ENCODE results near the gene KLHL35.

KLHL35 gene

DNA sequence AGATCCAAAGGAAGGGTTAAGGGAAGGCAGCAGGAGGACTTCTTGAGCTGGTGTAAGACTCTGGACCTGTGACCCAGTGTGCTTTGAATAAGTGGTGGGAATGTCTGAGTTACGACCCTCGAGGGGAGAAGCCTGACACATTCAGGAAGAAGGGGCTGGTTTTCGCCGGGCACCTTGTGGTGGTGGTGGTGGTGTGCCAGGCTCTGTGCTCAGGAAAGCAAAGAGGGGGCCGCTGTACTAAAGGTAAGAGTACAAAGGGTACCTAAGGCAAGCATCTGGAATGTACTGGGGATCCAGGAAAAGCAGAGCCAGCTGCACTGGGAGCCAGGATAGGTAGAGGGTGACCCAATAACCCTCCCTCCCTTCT lies 6.3 kb downstream of the KLHL35 start:
- no peaks in the 10 kb centered on the region for H4K20me1 ChIP-seq (ENCODE audit: low read depth, low read length)
- H3F3A ChIP-seq (ENCODE audit: insufficient read depth) = no peaks in the 10 kb centered on the region
- H3K27ac ChIP-seq (ENCODE audit: low read depth, low read length) = no peak overlapping the region
- H3K79me2 ChIP-seq (ENCODE audit: insufficient read depth, low read length) = no peaks in the 10 kb centered on the region
- no peak overlapping the region for H3K4me3 ChIP-seq (ENCODE audit: insufficient read depth, low read length, poor library complexity, severe bottlenecking)
- no peaks in the 10 kb centered on the region for H3K9me3 ChIP-seq (ENCODE audit: insufficient read depth, low read length)
- no peaks in the 10 kb centered on the region for H3K9me2 ChIP-seq (replicated peaks; ENCODE audit: insufficient read depth, low read length)
- no peaks in the 10 kb centered on the region for H3K36me3 ChIP-seq (ENCODE audit: low read length)
- TF ChIP-seq, protein P1, sequence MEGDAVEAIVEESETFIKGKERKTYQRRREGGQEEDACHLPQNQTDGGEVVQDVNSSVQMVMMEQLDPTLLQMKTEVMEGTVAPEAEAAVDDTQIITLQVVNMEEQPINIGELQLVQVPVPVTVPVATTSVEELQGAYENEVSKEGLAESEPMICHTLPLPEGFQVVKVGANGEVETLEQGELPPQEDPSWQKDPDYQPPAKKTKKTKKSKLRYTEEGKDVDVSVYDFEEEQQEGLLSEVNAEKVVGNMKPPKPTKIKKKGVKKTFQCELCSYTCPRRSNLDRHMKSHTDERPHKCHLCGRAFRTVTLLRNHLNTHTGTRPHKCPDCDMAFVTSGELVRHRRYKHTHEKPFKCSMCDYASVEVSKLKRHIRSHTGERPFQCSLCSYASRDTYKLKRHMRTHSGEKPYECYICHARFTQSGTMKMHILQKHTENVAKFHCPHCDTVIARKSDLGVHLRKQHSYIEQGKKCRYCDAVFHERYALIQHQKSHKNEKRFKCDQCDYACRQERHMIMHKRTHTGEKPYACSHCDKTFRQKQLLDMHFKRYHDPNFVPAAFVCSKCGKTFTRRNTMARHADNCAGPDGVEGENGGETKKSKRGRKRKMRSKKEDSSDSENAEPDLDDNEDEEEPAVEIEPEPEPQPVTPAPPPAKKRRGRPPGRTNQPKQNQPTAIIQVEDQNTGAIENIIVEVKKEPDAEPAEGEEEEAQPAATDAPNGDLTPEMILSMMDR (IDR thresholded peaks at IDR 0.05; ENCODE audit: insufficient read depth, low read length, poor library complexity, severe bottlenecking) = no peak
- TF ChIP-seq EZH2phosphoT487 (conservative IDR thresholded peaks at IDR 0.05; ENCODE audit: low read length) = no peak
- no peak overlapping the region for H2AFZ ChIP-seq (ENCODE audit: low read depth, low read length, severe bottlenecking)
- H3K27me3 ChIP-seq (ENCODE audit: low read length) = no peaks in the 10 kb centered on the region
- no peak overlapping the region for H3K4me2 ChIP-seq (ENCODE audit: low read depth, low read length, poor library complexity, severe bottlenecking)
- H3K9ac ChIP-seq (ENCODE audit: low read length) = no peak overlapping the region

DNA sequence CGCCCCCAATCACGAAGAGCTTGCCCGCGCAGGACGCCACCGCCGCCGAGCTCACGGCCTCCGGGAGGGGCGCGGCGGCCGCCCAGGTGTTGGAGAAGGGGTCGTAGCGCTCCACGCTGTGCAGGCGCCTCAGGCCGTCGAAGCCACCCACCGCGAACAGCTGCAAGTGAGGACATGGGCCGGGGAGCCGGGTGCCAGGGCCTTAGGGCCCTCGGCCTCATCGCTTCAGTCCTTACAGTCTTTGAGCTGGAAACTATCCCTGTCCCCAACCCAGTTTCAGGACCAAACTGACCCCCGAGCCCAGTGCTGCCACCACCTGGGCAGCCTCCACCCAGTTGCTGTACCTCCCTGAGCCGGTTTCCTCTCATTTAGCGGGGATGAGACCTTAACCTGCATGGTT lies 7.6 kb downstream of the KLHL35 start:
- Histone ChIP-seq H3K4me3 (ENCODE audit: insufficient read depth, low read length, poor library complexity, severe bottlenecking) (no peak overlapping the region), H3K79me2 (ENCODE audit: insufficient read depth, low read length) (no peaks in the 10 kb centered on the region), H2AFZ (ENCODE audit: low read depth, low read length, severe bottlenecking) (no peak overlapping the region), H3K27ac (ENCODE audit: low read depth, low read length) (no peak overlapping the region), H3K36me3 (ENCODE audit: low read length) (no peaks in the 10 kb centered on the region), H3K9ac (ENCODE audit: low read length) (no peak overlapping the region), H3K4me2 (ENCODE audit: low read depth, low read length, poor library complexity, severe bottlenecking) (no peak overlapping the region), H3K9me2 (replicated peaks; ENCODE audit: insufficient read depth, low read length) (no peaks in the 10 kb centered on the region), H4K20me1 (ENCODE audit: low read depth, low read length) (no peaks in the 10 kb centered on the region), H3F3A (ENCODE audit: insufficient read depth) (no peaks in the 10 kb centered on the region), H3K9me3 (ENCODE audit: insufficient read depth, low read length) (no peaks in the 10 kb centered on the region), H3K27me3 (ENCODE audit: low read length) (no peaks in the 10 kb centered on the region)
- TF ChIP-seq, protein P1 (IDR thresholded peaks at IDR 0.05; ENCODE audit: insufficient read depth, low read length, poor library complexity, severe bottlenecking) = peak; percentile 10
- no peak for TF ChIP-seq EZH2phosphoT487 (conservative IDR thresholded peaks at IDR 0.05; ENCODE audit: low read length)

DNA sequence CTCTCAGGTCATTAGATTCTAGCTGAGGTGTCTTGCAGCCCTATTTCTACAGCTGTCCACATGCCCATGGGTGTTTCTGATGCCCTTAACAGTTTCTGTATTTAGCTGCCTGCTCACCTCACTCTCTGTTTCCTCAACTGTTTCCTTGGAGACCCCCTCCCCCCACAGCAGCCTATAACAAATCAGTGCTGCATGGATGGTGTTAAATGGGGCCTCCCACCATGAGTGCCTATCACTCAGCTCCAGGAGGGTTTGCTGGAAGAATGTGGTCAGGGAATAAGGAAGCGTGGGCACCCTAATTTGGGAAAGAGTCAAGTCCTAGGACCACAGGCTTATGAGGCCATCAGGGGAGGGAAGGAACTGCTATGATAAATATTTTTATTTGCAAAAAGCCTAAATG lies 8.6 kb downstream of the KLHL35 start:
- no peaks in the 10 kb centered on the region for H3K9me3 ChIP-seq (ENCODE audit: insufficient read depth, low read length)
- H3K9ac ChIP-seq (ENCODE audit: low read length) = no peak overlapping the region
- H3K9me2 ChIP-seq (replicated peaks; ENCODE audit: insufficient read depth, low read length) = no peaks in the 10 kb centered on the region
- H3K79me2 ChIP-seq (ENCODE audit: insufficient read depth, low read length) = no peaks in the 10 kb centered on the region
- no peaks in the 10 kb centered on the region for H3K27me3 ChIP-seq (ENCODE audit: low read length)
- no peak for TF ChIP-seq EZH2phosphoT487 (conservative IDR thresholded peaks at IDR 0.05; ENCODE audit: low read length)
- TF ChIP-seq, protein P1 (IDR thresholded peaks at IDR 0.05; ENCODE audit: insufficient read depth, low read length, poor library complexity, severe bottlenecking) = no peak
- H3K36me3 ChIP-seq (ENCODE audit: low read length) = no peaks in the 10 kb centered on the region
- no peaks in the 10 kb centered on the region for H4K20me1 ChIP-seq (ENCODE audit: low read depth, low read length)
- H3K4me2 ChIP-seq (ENCODE audit: low read depth, low read length, poor library complexity, severe bottlenecking) = no peak overlapping the region
- H3K4me3 ChIP-seq (ENCODE audit: insufficient read depth, low read length, poor library complexity, severe bottlenecking) = no peak overlapping the region
- H2AFZ ChIP-seq (ENCODE audit: low read depth, low read length, severe bottlenecking) = no peak overlapping the region
- no peaks in the 10 kb centered on the region for H3F3A ChIP-seq (ENCODE audit: insufficient read depth)
- no peak overlapping the region for H3K27ac ChIP-seq (ENCODE audit: low read depth, low read length)

DNA sequence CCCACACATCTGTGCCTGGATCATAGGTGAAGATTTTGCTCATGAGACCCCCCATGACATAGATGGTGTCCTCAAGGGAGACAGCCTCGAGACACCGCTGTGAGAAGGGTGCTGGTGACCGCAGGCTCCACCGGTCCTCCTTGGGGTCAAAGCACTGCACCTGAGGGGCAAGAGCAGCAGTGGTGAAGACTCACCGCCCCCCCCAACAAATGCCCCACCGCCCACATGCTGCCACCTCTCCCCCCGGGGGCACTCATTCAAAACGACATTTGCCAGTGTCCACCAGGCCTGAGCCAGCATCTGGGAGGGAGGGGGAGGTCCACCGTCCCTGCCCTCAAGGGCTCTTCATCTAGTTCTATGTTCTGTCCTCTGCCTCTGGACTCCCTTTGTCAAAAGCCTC lies 9.3 kb downstream of the KLHL35 start:
- H2AFZ ChIP-seq (ENCODE audit: low read depth, low read length, severe bottlenecking) = no peak overlapping the region
- no peaks in the 10 kb centered on the region for H3K27me3 ChIP-seq (ENCODE audit: low read length)
- H3K27ac ChIP-seq (ENCODE audit: low read depth, low read length) = no peak overlapping the region
- no peak overlapping the region for H3K4me2 ChIP-seq (ENCODE audit: low read depth, low read length, poor library complexity, severe bottlenecking)
- no peaks in the 10 kb centered on the region for H3K79me2 ChIP-seq (ENCODE audit: insufficient read depth, low read length)
- H3K4me3 ChIP-seq (ENCODE audit: insufficient read depth, low read length, poor library complexity, severe bottlenecking) = no peak overlapping the region
- H3K9ac ChIP-seq (ENCODE audit: low read length) = no peak overlapping the region
- no peaks in the 10 kb centered on the region for H3K9me3 ChIP-seq (ENCODE audit: insufficient read depth, low read length)
- TF ChIP-seq, protein P1 (IDR thresholded peaks at IDR 0.05; ENCODE audit: insufficient read depth, low read length, poor library complexity, severe bottlenecking) = no peak
- TF ChIP-seq EZH2phosphoT487 (conservative IDR thresholded peaks at IDR 0.05; ENCODE audit: low read length) = no peak
- H3K9me2 ChIP-seq (replicated peaks; ENCODE audit: insufficient read depth, low read length) = no peaks in the 10 kb centered on the region
- no peaks in the 10 kb centered on the region for H3K36me3 ChIP-seq (ENCODE audit: low read length)
- H3F3A ChIP-seq (ENCODE audit: insufficient read depth) = no peaks in the 10 kb centered on the region
- no peaks in the 10 kb centered on the region for H4K20me1 ChIP-seq (ENCODE audit: low read depth, low read length)

All from SU-DHL-6 (cell line).